ENCODE data around the gene SYK. TPM values are rescaled to one million over a fixed set of nuclear protein-coding genes. Genes with fewer than 3 reads are reported as not detected.

SYK gene
- polyA plus RNA-seq, 3 donors, result 51.1 to 186 (median 177) TPM

DNA sequence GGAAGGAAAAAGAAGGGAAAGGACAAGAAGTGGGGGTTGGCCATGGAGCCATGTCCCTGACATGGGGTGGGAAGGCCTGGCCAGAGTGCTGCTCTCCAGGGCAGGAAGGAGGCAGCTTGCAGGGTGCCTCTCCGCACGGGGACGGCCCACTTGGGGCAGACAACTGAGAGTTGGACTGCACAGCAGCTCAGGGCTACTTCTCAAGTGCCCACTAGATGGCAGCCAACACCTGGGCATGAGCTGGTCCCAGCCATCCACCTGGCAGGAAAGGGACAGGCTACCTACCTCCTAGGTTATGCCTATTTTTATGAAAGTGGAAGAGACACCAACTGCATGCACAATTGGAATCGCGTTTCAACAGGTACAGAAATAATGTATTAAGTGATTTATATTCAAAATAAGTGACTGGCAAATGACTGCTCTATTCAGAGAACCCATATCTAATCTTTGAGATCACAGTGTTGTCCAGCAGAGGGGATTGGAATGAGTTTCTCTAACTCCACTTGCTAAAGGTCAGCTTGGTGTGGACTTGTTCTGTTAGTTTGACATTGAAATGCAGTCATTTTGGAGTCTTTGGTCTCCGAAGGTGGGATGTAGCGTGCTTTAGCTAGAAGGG, 113.4 kb downstream of the SYK start:
- H3K27me3 ChIP-seq (ENCODE audit: control insufficient read depth in 2 of 2, insufficient read depth in 2 of 2, low read length in 2 of 2), result no peaks in the 10 kb centered on the region
- WGBS (ENCODE audit: insufficient coverage), result 23% methylated on average over 5 of the region's 7 CpGs
- no peaks in the 10 kb centered on the region for H3K36me3 ChIP-seq (replicated peaks in 1 of 2; ENCODE audit: control insufficient read depth in 1 of 2, insufficient read depth in 2 of 2, low read length in 2 of 2)
- H3K27me3 Mint-ChIP-seq (ENCODE audit: low read depth in 3 of 3), result no peaks in the 10 kb centered on the region
- no peaks in the 10 kb centered on the region for H3K9me3 ChIP-seq (replicated peaks in 1 of 2; ENCODE audit: control insufficient read depth in 1 of 2, insufficient read depth in 1 of 2, low read length in 2 of 2)
- no peak overlapping the region for H3K9ac ChIP-seq (ENCODE audit: insufficient read depth, low read length, poor library complexity, severe bottlenecking)
- TF ChIP-seq, protein P1, sequence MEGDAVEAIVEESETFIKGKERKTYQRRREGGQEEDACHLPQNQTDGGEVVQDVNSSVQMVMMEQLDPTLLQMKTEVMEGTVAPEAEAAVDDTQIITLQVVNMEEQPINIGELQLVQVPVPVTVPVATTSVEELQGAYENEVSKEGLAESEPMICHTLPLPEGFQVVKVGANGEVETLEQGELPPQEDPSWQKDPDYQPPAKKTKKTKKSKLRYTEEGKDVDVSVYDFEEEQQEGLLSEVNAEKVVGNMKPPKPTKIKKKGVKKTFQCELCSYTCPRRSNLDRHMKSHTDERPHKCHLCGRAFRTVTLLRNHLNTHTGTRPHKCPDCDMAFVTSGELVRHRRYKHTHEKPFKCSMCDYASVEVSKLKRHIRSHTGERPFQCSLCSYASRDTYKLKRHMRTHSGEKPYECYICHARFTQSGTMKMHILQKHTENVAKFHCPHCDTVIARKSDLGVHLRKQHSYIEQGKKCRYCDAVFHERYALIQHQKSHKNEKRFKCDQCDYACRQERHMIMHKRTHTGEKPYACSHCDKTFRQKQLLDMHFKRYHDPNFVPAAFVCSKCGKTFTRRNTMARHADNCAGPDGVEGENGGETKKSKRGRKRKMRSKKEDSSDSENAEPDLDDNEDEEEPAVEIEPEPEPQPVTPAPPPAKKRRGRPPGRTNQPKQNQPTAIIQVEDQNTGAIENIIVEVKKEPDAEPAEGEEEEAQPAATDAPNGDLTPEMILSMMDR (IDR thresholded peaks at IDR 0.05), result peak; percentile 90
- H3K27ac ChIP-seq (ENCODE audit: low read depth in 1 of 2, low read length in 2 of 2), result no peak overlapping the region
- no peaks in the 10 kb centered on the region for H4K20me1 ChIP-seq (ENCODE audit: insufficient read depth, low read length)
- DNase-seq, result peak; percentile 56 to 75 (median 74)
- peak overlapping the region in 1 of 7 donors; percentile 50 for H3K27ac Mint-ChIP-seq
- H3K9me3 Mint-ChIP-seq, result no peaks in the 10 kb centered on the region
- H3K36me3 Mint-ChIP-seq, result no peaks in the 10 kb centered on the region
- intact Hi-C loops (cut with micrococcal nuclease), result loop anchor here (2.0 to 10.0 kb wide), 3 partner anchors 767 to 812 kb away; no protein-coding TSS in a partner anchor
- no peaks in the 10 kb centered on the region for H3K79me2 ChIP-seq (ENCODE audit: insufficient read depth, low read length)
- no peak overlapping the region for H2AFZ ChIP-seq (ENCODE audit: insufficient read depth, low read depth, low read length, poor library complexity, severe bottlenecking)
- no peak overlapping the region for H3K4me3 Mint-ChIP-seq
- peaks cover 0 to 6% of the 10 kb centered on the region in 2 donors for H3K4me1 ChIP-seq (ENCODE audit: control insufficient read depth in 1 of 2, insufficient read depth in 2 of 2, low read length in 2 of 2)
- no peak overlapping the region for H3K4me2 ChIP-seq (replicated peaks; ENCODE audit: extremely low read depth, low read length, poor library complexity, severe bottlenecking)
- H3K4me1 Mint-ChIP-seq, result peaks cover 6% of the 10 kb centered on the region
- H3K4me3 ChIP-seq (replicated peaks in 1 of 3; ENCODE audit: low read depth in 2 of 3, low read length in 3 of 3), result no peak overlapping the region

DNA sequence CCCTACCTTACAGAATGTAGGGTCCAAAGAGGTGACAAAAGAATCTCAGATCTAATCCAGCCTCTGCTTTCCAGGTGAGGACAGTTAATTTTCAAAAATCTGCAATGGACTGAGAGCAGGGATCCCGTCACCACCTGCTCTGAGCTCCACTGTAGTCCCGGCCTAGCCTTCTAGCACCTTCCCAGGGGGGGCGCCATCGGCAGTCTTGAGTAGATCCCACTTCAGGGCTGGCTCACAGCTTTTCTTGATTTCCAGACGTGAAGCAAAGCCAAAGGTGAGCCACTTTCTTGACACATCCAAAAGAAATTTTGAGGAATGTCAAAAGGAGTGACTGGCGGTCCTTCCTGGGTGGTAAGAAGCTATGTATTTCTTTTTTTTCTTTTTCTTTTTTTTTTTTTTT, 114.1 kb downstream of the SYK start:
- Histone ChIP-seq H3K27ac (ENCODE audit: low read depth in 1 of 2, low read length in 2 of 2) (no peak overlapping the region), H4K20me1 (ENCODE audit: insufficient read depth, low read length) (no peaks in the 10 kb centered on the region), H3K9me3 (replicated peaks in 1 of 2; ENCODE audit: control insufficient read depth in 1 of 2, insufficient read depth in 1 of 2, low read length in 2 of 2) (no peaks in the 10 kb centered on the region), H3K9ac (ENCODE audit: insufficient read depth, low read length, poor library complexity, severe bottlenecking) (no peak overlapping the region), H3K27me3 (ENCODE audit: control insufficient read depth in 2 of 2, insufficient read depth in 2 of 2, low read length in 2 of 2) (no peaks in the 10 kb centered on the region), H3K4me3 (replicated peaks in 1 of 3; ENCODE audit: low read depth in 2 of 3, low read length in 3 of 3) (no peak overlapping the region), H3K4me2 (replicated peaks; ENCODE audit: extremely low read depth, low read length, poor library complexity, severe bottlenecking) (no peak overlapping the region), H3K79me2 (ENCODE audit: insufficient read depth, low read length) (no peaks in the 10 kb centered on the region), H3K4me1 (ENCODE audit: control insufficient read depth in 1 of 2, insufficient read depth in 2 of 2, low read length in 2 of 2) (peaks cover 0 to 6% of the 10 kb centered on the region in 2 donors), H3K36me3 (replicated peaks in 1 of 2; ENCODE audit: control insufficient read depth in 1 of 2, insufficient read depth in 2 of 2, low read length in 2 of 2) (no peaks in the 10 kb centered on the region), H2AFZ (ENCODE audit: insufficient read depth, low read depth, low read length, poor library complexity, severe bottlenecking) (no peak overlapping the region)
- Mint-ChIP-seq H3K27ac (no peak overlapping the region), H3K4me1 (peaks cover 6% of the 10 kb centered on the region), H3K4me3 (no peak overlapping the region), H3K9me3 (no peaks in the 10 kb centered on the region), H3K36me3 (no peaks in the 10 kb centered on the region), H3K27me3 (ENCODE audit: low read depth in 3 of 3) (no peaks in the 10 kb centered on the region)
- intact Hi-C loops (cut with micrococcal nuclease), result loop anchor here (2.0 to 10.0 kb wide), 3 partner anchors 767 to 811 kb away; no protein-coding TSS in a partner anchor
- whole genome bisulfite sequencing (ENCODE audit: insufficient coverage), result 74% methylated on average over 5 of the region's 6 CpGs
- DNase-seq, result no peak
- TF ChIP-seq, protein P1 (IDR thresholded peaks at IDR 0.05), result no peak

Measured in CD14-positive monocyte (primary cell).